Caco-2 (cell line): ENCODE measurements around the gene ZNF76. TPM values are rescaled to one million over a fixed set of nuclear protein-coding genes. Genes with fewer than 3 reads are reported as not detected.

Experiments used
- BruUV-seq: library from RNA; stranded (reverse); fragments of 400-500 nt; replicated peaks from 2 replicates; lab custom pipeline; 2021; lab: Mats Ljungman, UMichigan
- CTCF ChIA-PET: fragments of 300-600 bp; sonication (Branson Sonifier 250); formaldehyde crosslinking; loops from one replicate; lab custom pipeline; 2022; ENCODE audit warnings: antibody characterized with exemption; lab: Charles Lee
- POLR2A ChIA-PET: fragments of 300-600 bp; sonication (Branson Sonifier 250); formaldehyde crosslinking; loops from one replicate; lab custom pipeline; 2022; ENCODE audit warnings: antibody characterized with exemption; lab: Charles Lee
- DNase-seq, 2 experiments: peaks; one replicate each; pipeline versions ENCODE4 v3.0.0 to v3.0.0-alpha.2; 2020 to 2022
- H3K27me3 ChIP-seq: replicated peaks from 2 replicates; pipeline ENCODE4 v1.6.0; 2011; ENCODE audit warnings: low read length; ENCODE audit not compliant: control insufficient read depth, insufficient read depth
- H3K36me3 ChIP-seq: 2 replicates; pipeline ENCODE4 v1.5.1; 2011; ENCODE audit warnings: low read length; ENCODE audit not compliant: control insufficient read depth, insufficient read depth
- H3K4me1 ChIP-seq: fragments of 250-450 bp; sonication (Bioruptor Pico); 2 replicates; pipeline ENCODE4 v1.5.1; 2020; ENCODE audit warnings: mild to moderate bottlenecking
- H3K4me3 ChIP-seq: 2 replicates; pipeline ENCODE4 v1.5.1; 2011; ENCODE audit warnings: low read depth, mild to moderate bottlenecking, control low read depth, low read length
- H3K9me3 ChIP-seq: fragments of 250-450 bp; sonication (Bioruptor Pico); 2 replicates; pipeline ENCODE4 v1.5.1; 2020; ENCODE audit warnings: mild to moderate bottlenecking, moderate library complexity
- H3K27ac Mint-ChIP-seq: one replicate; pipeline ENCODE4 v1.8.0; 2022; ENCODE audit warnings: mixed read lengths; ENCODE audit not compliant: unreplicated experiment
- H3K27me3 Mint-ChIP-seq: one replicate; pipeline ENCODE4 v1.8.0; 2022; ENCODE audit warnings: mixed read lengths; ENCODE audit not compliant: insufficient read depth, unreplicated experiment
- H3K36me3 Mint-ChIP-seq: one replicate; pipeline ENCODE4 v1.8.0; 2022; ENCODE audit warnings: mild to moderate bottlenecking, mixed read lengths; ENCODE audit not compliant: insufficient read depth, unreplicated experiment
- H3K4me1 Mint-ChIP-seq: one replicate; pipeline ENCODE4 v1.8.0; 2022; ENCODE audit warnings: low read depth, mixed read lengths; ENCODE audit not compliant: unreplicated experiment
- H3K4me3 Mint-ChIP-seq: one replicate; pipeline ENCODE4 v1.8.0; 2022; ENCODE audit warnings: mild to moderate bottlenecking, moderate library complexity, mixed read lengths; ENCODE audit not compliant: unreplicated experiment
- H3K9me3 Mint-ChIP-seq: one replicate; pipeline ENCODE4 v1.8.0; 2022; ENCODE audit warnings: mixed read lengths; ENCODE audit not compliant: unreplicated experiment
- CTCF ChIP-seq, 2 experiments: fragments of 200-600 bp in 1 of 2; IDR thresholded peaks; 1 replicate in 1 of 2; 2 replicates in 1 of 2; pipeline versions ENCODE4 v1.5.1 to v1.8.0; 2011 to 2022; ENCODE audit warnings: antibody characterized with exemption in 1 of 2, control low read depth in 1 of 2, inconsistent platforms in 1 of 2, low read depth in 1 of 2, low read length in 1 of 2, mild to moderate bottlenecking in 1 of 2, moderate library complexity in 1 of 2; ENCODE audit not compliant: insufficient read depth in 1 of 2, severe bottlenecking in 1 of 2, unreplicated experiment in 1 of 2
- intact Hi-C: fragments of 100-400 bp; cut with micrococcal nuclease; formaldehyde crosslinking; loops from one replicate; pipeline ENCODE4 v1.10.0; 2022; ENCODE audit not compliant: unreplicated experiment
- total RNA-seq: library from RNA; stranded (reverse); gene quantifications from 2 replicates; pipeline ENCODE4 v1.2.3, GENCODE V29; 2022

ZNF76 gene
- total RNA-seq, 1 experiment from 2014 or later, result 22.7 TPM

GRCh38 chr6:35273822-35274559 lies 14.5 kb downstream of the ZNF76 start:
- H3K36me3 ChIP-seq, result no peaks in the 10 kb centered on the region
- intact Hi-C loops, result no loop called here
- CTCF ChIA-PET, result no interaction called here
- no peak for DNase-seq
- H3K9me3 ChIP-seq, result no peaks in the 10 kb centered on the region
- H3K4me3 ChIP-seq, result no peak overlapping the region
- no peaks in the 10 kb centered on the region for H3K4me1 Mint-ChIP-seq
- no peaks in the 10 kb centered on the region for H3K36me3 Mint-ChIP-seq
- no peak overlapping the region for H3K27ac Mint-ChIP-seq
- POLR2A ChIA-PET, result no interaction called here
- no peaks in the 10 kb centered on the region for H3K9me3 Mint-ChIP-seq
- TF ChIP-seq CTCF (IDR thresholded peaks at IDR 0.05; ENCODE audit: insufficient read depth in 1 of 2, low read depth in 1 of 2, low read length in 1 of 2, severe bottlenecking in 1 of 2, unreplicated experiment in 1 of 2), result no peak
- H3K4me1 ChIP-seq, result no peaks in the 10 kb centered on the region
- H3K4me3 Mint-ChIP-seq, result no peak overlapping the region
- BruUV-seq, result no TSS peak
- no peaks in the 10 kb centered on the region for H3K27me3 ChIP-seq
- no peaks in the 10 kb centered on the region for H3K27me3 Mint-ChIP-seq

GRCh38 chr6:35275744-35276260 lies 16.3 kb downstream of the ZNF76 start:
- CTCF ChIA-PET, result no interaction called here
- TF ChIP-seq CTCF (IDR thresholded peaks at IDR 0.05; ENCODE audit: insufficient read depth in 1 of 2, low read depth in 1 of 2, low read length in 1 of 2, severe bottlenecking in 1 of 2, unreplicated experiment in 1 of 2), result no peak
- no peak overlapping the region for H3K27ac Mint-ChIP-seq

GRCh38 chr6:35278708-35279107 lies 19.2 kb downstream of the ZNF76 start:
- ChIA-PET POLR2A (no interaction called here), CTCF (no interaction called here)
- Mint-ChIP-seq H3K27me3 (no peaks in the 10 kb centered on the region), H3K36me3 (no peaks in the 10 kb centered on the region), H3K4me1 (no peaks in the 10 kb centered on the region), H3K27ac (no peak overlapping the region), H3K4me3 (no peak overlapping the region), H3K9me3 (no peaks in the 10 kb centered on the region)
- Histone ChIP-seq H3K36me3 (no peaks in the 10 kb centered on the region), H3K4me3 (no peak overlapping the region), H3K27me3 (no peaks in the 10 kb centered on the region), H3K4me1 (no peaks in the 10 kb centered on the region), H3K9me3 (no peaks in the 10 kb centered on the region)
- no peak for TF ChIP-seq CTCF (IDR thresholded peaks at IDR 0.05; ENCODE audit: insufficient read depth in 1 of 2, low read depth in 1 of 2, low read length in 1 of 2, severe bottlenecking in 1 of 2, unreplicated experiment in 1 of 2)
- no peak for DNase-seq
- no TSS peak for BruUV-seq
- intact Hi-C loops, result no loop called here

More at GRCh38 chr6:35275744-35276260, 16.3 kb downstream of the ZNF76 start:
- no peaks in the 10 kb centered on the region for H3K27me3 Mint-ChIP-seq
- no peaks in the 10 kb centered on the region for H3K9me3 Mint-ChIP-seq
- Histone ChIP-seq H3K4me1 (no peaks in the 10 kb centered on the region), H3K27me3 (no peaks in the 10 kb centered on the region), H3K36me3 (no peaks in the 10 kb centered on the region), H3K9me3 (no peaks in the 10 kb centered on the region), H3K4me3 (no peak overlapping the region)
- no peak for DNase-seq
- H3K36me3 Mint-ChIP-seq, result no peaks in the 10 kb centered on the region
- POLR2A ChIA-PET, result no interaction called here
- no TSS peak for BruUV-seq
- no peak overlapping the region for H3K4me3 Mint-ChIP-seq
- intact Hi-C loops, result no loop called here
- no peaks in the 10 kb centered on the region for H3K4me1 Mint-ChIP-seq
